GM13977 (cell line): ENCODE measurements around the gene MARCHF11.

Experiments used
- DNase-seq: peaks from one replicate; pipeline ENCODE4 v3.0.0; 2012; ENCODE audit warnings: low spot score
- CTCF ChIP-seq: IDR thresholded peaks from 2 replicates; pipeline ENCODE4 v1.5.1; 2012; ENCODE audit warnings: mild to moderate bottlenecking, control low read depth; ENCODE audit not compliant: insufficient read depth; ENCODE audit errors: extremely low read depth, missing control alignments
- in situ Hi-C: fragments of 300-500 bp; cut with MboI; formaldehyde crosslinking; loops from one replicate; pipeline ENCODE4 v1.12.0; 2022; ENCODE audit warnings: low sequenced_read_pairs, low pct_unique_long_range_greater_than_20kb, mixed read lengths, inconsistent platforms; ENCODE audit not compliant: unreplicated experiment

Gene MARCHF11

GRCh38 chr5:16135506-16135905, 44.1 kb downstream of the MARCHF11 start:
- in situ Hi-C loops, result no loop called here
- no peak for TF ChIP-seq CTCF
- DNase-seq, result no peak

- in situ Hi-C loops, result no loop called here
- no peak for DNase-seq
- TF ChIP-seq CTCF, result no peak
These were observed 44.6 kb downstream of the MARCHF11 start for GRCh38 chr5:16135003-16135402.

GRCh38 chr5:16134204-16134603, 45.4 kb downstream of the MARCHF11 start:
- no peak for TF ChIP-seq CTCF
- in situ Hi-C loops, result no loop called here
- DNase-seq, result no peak

- no peak for DNase-seq
- no peak for TF ChIP-seq CTCF
- in situ Hi-C loops, result no loop called here
These were observed 47.7 kb downstream of the MARCHF11 start for GRCh38 chr5:16131878-16132277.

GRCh38 chr5:16128944-16129343, 50.6 kb downstream of the MARCHF11 start:
- no peak for TF ChIP-seq CTCF
- no peak for DNase-seq
- in situ Hi-C loops, result no loop called here

- TF ChIP-seq CTCF, result no peak
- in situ Hi-C loops, result no loop called here
- DNase-seq, result no peak
These were observed 51.6 kb downstream of the MARCHF11 start for GRCh38 chr5:16127865-16128544.

GRCh38 chr5:16120579-16120978, 59.0 kb downstream of the MARCHF11 start:
- TF ChIP-seq CTCF, result no peak
- no peak for DNase-seq
- in situ Hi-C loops, result no loop called here
